Mesendoderm (in vitro differentiated cells): Measurements from ENCODE around the gene PAPOLB.

ENCODE experiments used
- DNase-seq: peaks from one replicate; pipeline ENCODE4 v3.0.0; 2013
- H2AK5ac ChIP-seq: 2 replicates; pipeline ENCODE4 v1.6.1; 2013; ENCODE audit warnings: low read length, inconsistent platforms
- H2BK120ac ChIP-seq: 2 replicates; pipeline ENCODE4 v1.6.1; 2013; ENCODE audit warnings: low read depth, mild to moderate bottlenecking, low read length, moderate library complexity, mixed read lengths
- H2BK15ac ChIP-seq: replicated peaks from 2 replicates; pipeline ENCODE4 v1.6.1; 2013; ENCODE audit warnings: low read depth, mild to moderate bottlenecking, moderate library complexity
- H2BK5ac ChIP-seq: 2 replicates; pipeline ENCODE4 v1.6.1; 2013; ENCODE audit warnings: low read length, inconsistent platforms
- H3K18ac ChIP-seq: 2 replicates; pipeline ENCODE4 v1.6.1; 2013; ENCODE audit warnings: mild to moderate bottlenecking, low read length, mixed read lengths
- H3K23ac ChIP-seq: one replicate; pipeline ENCODE4 v1.6.1; 2013; ENCODE audit warnings: low read length
- H3K27ac ChIP-seq: 2 replicates; pipeline ENCODE4 v1.5.1; 2013; ENCODE audit warnings: low read depth, mild to moderate bottlenecking, inconsistent platforms, low read length, moderate library complexity
- H3K27me3 ChIP-seq: 2 replicates; pipeline ENCODE4 v1.6.1; 2013; ENCODE audit warnings: low read length, control low read depth, mild to moderate bottlenecking, inconsistent platforms; ENCODE audit not compliant: insufficient read depth, poor library complexity
- H3K36me3 ChIP-seq: 2 replicates; pipeline ENCODE4 v1.6.1; 2013; ENCODE audit warnings: low read length, inconsistent platforms; ENCODE audit not compliant: control insufficient read depth, insufficient read depth
- H3K4ac ChIP-seq: one replicate; pipeline ENCODE4 v1.6.1; 2013; ENCODE audit warnings: low read depth, mild to moderate bottlenecking, low read length, moderate library complexity
- H3K4me1 ChIP-seq: 2 replicates; pipeline ENCODE4 v1.6.1; 2013; ENCODE audit warnings: low read depth, low read length, inconsistent platforms; ENCODE audit not compliant: control insufficient read depth
- H3K4me2 ChIP-seq: 2 replicates; pipeline ENCODE4 v1.6.1; 2013; ENCODE audit warnings: low read length
- H3K4me3 ChIP-seq: 2 replicates; pipeline ENCODE4 v1.5.1; 2013; ENCODE audit warnings: mild to moderate bottlenecking, low read length
- H3K56ac ChIP-seq: one replicate; pipeline ENCODE4 v1.6.1; 2013; ENCODE audit warnings: low read length
- H3K79me1 ChIP-seq: 2 replicates; pipeline ENCODE4 v1.6.1; 2013; ENCODE audit warnings: low read length, inconsistent platforms
- H3K79me2 ChIP-seq: 2 replicates; pipeline ENCODE4 v1.6.1; 2013; ENCODE audit warnings: mild to moderate bottlenecking, low read length; ENCODE audit not compliant: control insufficient read depth, insufficient read depth
- H3K9ac ChIP-seq: 2 replicates; pipeline ENCODE4 v1.6.1; 2013; ENCODE audit warnings: low read length, inconsistent platforms
- H4K5ac ChIP-seq: one replicate; pipeline ENCODE4 v1.6.1; 2013; ENCODE audit warnings: low read length
- H4K8ac ChIP-seq: one replicate; pipeline ENCODE4 v1.6.1; 2013; ENCODE audit warnings: low read depth, mild to moderate bottlenecking, control low read depth, low read length, moderate library complexity
- WGBS: extraction: QIAGEN DNeasy Blood & Tissue Kit; methylation state at CpG from one replicate; pipeline ENCODE4 v1.1.7; 2013; ENCODE audit warnings: low lambda C conversion rate, missing lambda C conversion rate; ENCODE audit not compliant: insufficient coverage; ENCODE audit errors: extremely low coverage; 5-methylcytosine and 5-hydroxymethylcytosine counted together

The PAPOLB gene

DNA sequence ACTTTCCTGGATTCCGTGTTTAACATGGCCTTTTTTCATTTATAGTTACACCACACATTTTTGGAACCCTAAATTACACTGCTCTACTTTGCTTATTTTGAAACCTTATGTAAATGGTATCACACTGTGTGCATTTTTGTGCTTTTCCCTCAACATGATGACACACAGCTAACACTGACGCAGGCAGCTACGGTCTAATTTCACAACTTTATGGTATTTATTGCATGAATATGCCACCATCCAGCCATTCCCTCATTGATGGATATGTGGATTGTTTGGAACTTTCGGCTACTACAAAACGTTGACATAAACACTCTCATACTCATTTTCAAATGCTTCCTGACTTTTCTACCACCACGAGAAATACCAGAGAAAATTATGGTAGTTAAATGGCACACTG, 6.9 kb downstream of the PAPOLB start:
- no peak overlapping the region for H3K56ac ChIP-seq
- no peak overlapping the region for H3K4me3 ChIP-seq
- H2BK120ac ChIP-seq = no peak overlapping the region
- no peak overlapping the region for H2BK5ac ChIP-seq
- H3K9ac ChIP-seq = no peak overlapping the region
- H3K4me1 ChIP-seq = no peaks in the 10 kb centered on the region
- no CpG with 5 or more reads among the region's 6 CpGs for WGBS
- no peak overlapping the region for H4K8ac ChIP-seq
- no peak overlapping the region for H2BK15ac ChIP-seq
- no peak for DNase-seq
- H3K79me1 ChIP-seq = no peaks in the 10 kb centered on the region
- H4K5ac ChIP-seq = no peak overlapping the region
- H3K36me3 ChIP-seq = no peaks in the 10 kb centered on the region
- no peaks in the 10 kb centered on the region for H3K27me3 ChIP-seq
- H2AK5ac ChIP-seq = no peak overlapping the region
- no peak overlapping the region for H3K4ac ChIP-seq
- H3K27ac ChIP-seq = no peak overlapping the region
- no peak overlapping the region for H3K23ac ChIP-seq
- H3K18ac ChIP-seq = no peak overlapping the region
- no peak overlapping the region for H3K4me2 ChIP-seq
- H3K79me2 ChIP-seq = no peaks in the 10 kb centered on the region

DNA sequence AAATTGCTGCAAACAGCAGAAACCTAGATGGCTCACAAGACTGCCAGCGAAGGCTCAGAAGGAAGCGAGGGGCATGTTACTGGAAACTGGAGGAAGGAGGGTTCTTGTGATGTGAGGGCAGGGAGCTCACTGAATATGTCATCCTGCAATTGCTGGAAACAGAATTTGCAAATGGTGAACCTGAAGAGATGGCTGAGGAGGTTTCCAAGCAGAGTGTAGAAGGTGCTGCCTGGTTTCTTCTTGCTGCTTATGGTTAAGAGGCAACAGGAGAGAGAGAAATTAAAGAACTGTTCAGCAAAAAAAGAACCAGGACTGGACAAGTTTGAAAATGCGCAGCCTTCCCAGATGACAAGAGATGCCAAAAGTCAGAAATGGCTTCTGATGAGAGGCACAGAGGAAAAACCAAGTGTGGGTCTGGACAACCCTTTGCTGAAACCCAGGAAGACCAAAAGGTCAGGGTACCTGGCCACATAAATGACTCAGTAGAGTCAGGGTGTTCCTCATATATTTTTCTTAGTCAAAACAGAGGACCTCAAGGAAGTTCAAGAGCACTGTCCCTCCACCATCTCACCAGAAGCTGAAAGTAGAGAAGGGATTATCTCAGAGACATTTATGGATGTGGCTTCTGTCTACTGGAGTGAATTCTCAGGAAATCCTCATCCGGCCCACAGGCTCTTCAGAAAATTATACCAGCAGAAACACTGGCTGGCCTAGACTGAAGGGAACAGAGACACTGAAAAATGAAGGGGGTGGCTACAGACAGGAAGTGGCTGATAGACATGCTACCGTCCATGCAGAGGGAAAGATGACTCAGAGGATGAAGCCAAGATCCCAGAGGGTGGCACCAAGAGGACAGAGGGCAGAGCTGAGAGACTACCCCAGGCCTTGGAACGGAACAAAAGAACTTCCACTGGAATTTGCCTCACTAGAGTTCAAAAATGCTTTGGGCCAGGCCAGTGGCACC, 10.1 kb downstream of the PAPOLB start:
- H4K8ac ChIP-seq = no peak overlapping the region
- H3K4ac ChIP-seq = no peak overlapping the region
- DNase-seq = no peak
- H3K36me3 ChIP-seq = no peaks in the 10 kb centered on the region
- no peak overlapping the region for H2AK5ac ChIP-seq
- no peaks in the 10 kb centered on the region for H3K27me3 ChIP-seq
- H3K79me1 ChIP-seq = no peaks in the 10 kb centered on the region
- H3K23ac ChIP-seq = no peak overlapping the region
- no peak overlapping the region for H2BK120ac ChIP-seq
- H3K4me2 ChIP-seq = no peak overlapping the region
- H3K56ac ChIP-seq = no peak overlapping the region
- H3K4me3 ChIP-seq = no peak overlapping the region
- H2BK5ac ChIP-seq = no peak overlapping the region
- H3K79me2 ChIP-seq = no peaks in the 10 kb centered on the region
- no peak overlapping the region for H3K27ac ChIP-seq
- WGBS = no CpG with 5 or more reads among the region's 6 CpGs
- H2BK15ac ChIP-seq = no peak overlapping the region
- H4K5ac ChIP-seq = no peak overlapping the region
- H3K4me1 ChIP-seq = no peaks in the 10 kb centered on the region
- H3K18ac ChIP-seq = no peak overlapping the region
- H3K9ac ChIP-seq = no peak overlapping the region

DNA sequence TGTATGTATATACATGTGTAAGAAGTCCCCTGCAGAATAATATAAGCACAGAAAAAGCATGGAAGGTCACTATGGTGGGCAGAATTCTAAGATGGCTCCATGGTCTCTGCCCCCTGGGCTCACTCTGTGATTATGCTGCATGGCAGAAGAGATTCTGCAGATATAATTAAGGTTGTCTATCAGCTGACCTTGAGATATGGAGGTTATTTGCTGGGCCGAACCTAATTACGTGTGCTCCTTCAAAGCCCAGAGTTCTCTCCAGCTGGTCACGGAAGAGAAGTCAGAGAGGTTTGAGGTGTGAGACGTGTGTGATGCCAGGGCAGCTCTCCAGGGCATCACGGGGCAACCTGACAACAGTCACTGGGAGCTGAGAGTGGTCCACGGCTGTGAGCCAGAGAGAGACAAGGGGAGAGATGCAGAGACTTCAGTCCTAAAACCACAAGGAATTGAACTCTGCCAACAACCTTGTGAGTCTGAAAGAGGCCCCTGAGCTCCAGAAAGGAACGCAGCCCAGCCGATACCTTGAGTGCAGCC, 11.5 kb downstream of the PAPOLB start:
- Histone ChIP-seq H3K79me2 (no peaks in the 10 kb centered on the region), H3K18ac (no peak overlapping the region), H3K79me1 (no peaks in the 10 kb centered on the region), H2BK5ac (no peak overlapping the region), H3K23ac (no peak overlapping the region), H3K4me3 (no peak overlapping the region), H3K27me3 (no peaks in the 10 kb centered on the region), H2BK120ac (no peak overlapping the region), H3K9ac (no peak overlapping the region), H4K5ac (no peak overlapping the region), H2BK15ac (no peak overlapping the region), H3K27ac (no peak overlapping the region), H3K4me2 (no peak overlapping the region), H3K4ac (no peak overlapping the region), H4K8ac (no peak overlapping the region), H2AK5ac (no peak overlapping the region), H3K36me3 (no peaks in the 10 kb centered on the region), H3K56ac (no peak overlapping the region), H3K4me1 (no peaks in the 10 kb centered on the region)
- no CpG with 5 or more reads among the region's 8 CpGs for WGBS
- no peak for DNase-seq

DNA sequence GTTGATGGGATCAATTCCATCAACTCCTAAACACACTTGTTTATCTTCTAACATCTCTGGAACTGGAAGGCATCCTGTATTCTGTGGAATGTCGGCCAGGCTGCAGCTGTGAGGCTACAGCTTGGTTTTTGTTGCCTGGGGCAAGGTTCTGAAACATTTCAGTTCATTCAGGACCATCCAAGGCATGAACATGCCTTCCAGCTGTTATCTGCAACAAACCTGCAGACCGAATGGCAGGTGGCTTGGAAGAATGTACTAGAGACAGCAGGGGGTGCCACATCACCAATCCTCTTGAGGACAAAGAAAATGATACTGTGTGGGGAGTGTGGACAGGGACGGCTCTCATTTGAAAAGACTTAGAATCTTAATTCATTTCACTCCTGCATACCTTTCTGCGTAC, 12.4 kb downstream of the PAPOLB start:
- Histone ChIP-seq H2AK5ac (no peak overlapping the region), H3K79me1 (no peaks in the 10 kb centered on the region), H3K27ac (no peak overlapping the region)

DNA sequence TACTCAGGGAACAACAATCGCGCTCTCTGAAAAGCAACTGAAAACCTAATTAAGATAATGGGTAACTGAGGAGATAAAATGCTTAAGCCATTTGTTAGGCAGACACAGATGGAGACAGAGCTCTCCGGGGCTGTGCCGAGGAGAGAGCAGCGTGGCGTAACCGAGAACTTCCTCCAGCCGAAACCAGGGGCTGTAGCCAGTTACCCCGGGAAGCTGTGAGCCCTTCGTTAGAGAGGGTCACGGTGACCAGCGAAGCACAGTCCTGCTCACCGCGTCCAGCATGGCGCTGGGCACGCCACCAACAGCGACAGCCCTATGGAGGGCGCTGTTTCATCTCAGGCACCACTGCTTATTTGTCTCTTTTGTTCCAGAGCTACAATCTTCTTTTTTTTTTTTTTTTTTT, 16.1 kb downstream of the PAPOLB start:
- peak; percentile 88 for DNase-seq
- no peak overlapping the region for H2BK5ac ChIP-seq
- H2AK5ac ChIP-seq = no peak overlapping the region
- H3K4me1 ChIP-seq = no peaks in the 10 kb centered on the region
- no peaks in the 10 kb centered on the region for H3K27me3 ChIP-seq
- no peak overlapping the region for H4K8ac ChIP-seq
- H3K36me3 ChIP-seq = no peaks in the 10 kb centered on the region
- H3K79me2 ChIP-seq = no peaks in the 10 kb centered on the region
- H3K4me2 ChIP-seq = no peak overlapping the region
- no peak overlapping the region for H2BK120ac ChIP-seq
- H3K27ac ChIP-seq = peak overlapping the region; percentile 66
- H3K18ac ChIP-seq = no peak overlapping the region
- H2BK15ac ChIP-seq = no peak overlapping the region
- no peak overlapping the region for H3K23ac ChIP-seq
- H3K4ac ChIP-seq = no peak overlapping the region
- WGBS = no CpG with 5 or more reads among the region's 18 CpGs
- H3K9ac ChIP-seq = peak overlapping the region; percentile 23
- H3K79me1 ChIP-seq = no peaks in the 10 kb centered on the region
- peak overlapping the region; percentile 75 for H3K56ac ChIP-seq
- no peak overlapping the region for H3K4me3 ChIP-seq
- H4K5ac ChIP-seq = no peak overlapping the region

More for the DNA sequence above, 12.4 kb downstream of the PAPOLB start:
- H3K23ac ChIP-seq = no peak overlapping the region
- H3K56ac ChIP-seq = no peak overlapping the region
- H3K4me1 ChIP-seq = no peaks in the 10 kb centered on the region
- no peaks in the 10 kb centered on the region for H3K27me3 ChIP-seq
- no CpG with 5 or more reads among the region's 4 CpGs for whole genome bisulfite sequencing
- no peak overlapping the region for H2BK120ac ChIP-seq
- H3K36me3 ChIP-seq = no peaks in the 10 kb centered on the region
- no peak overlapping the region for H2BK15ac ChIP-seq
- H3K4me2 ChIP-seq = no peak overlapping the region
- H3K18ac ChIP-seq = no peak overlapping the region
- no peak overlapping the region for H3K4me3 ChIP-seq
- H4K5ac ChIP-seq = no peak overlapping the region
- H4K8ac ChIP-seq = no peak overlapping the region
- no peak overlapping the region for H3K9ac ChIP-seq
- DNase-seq = peak; percentile 54
- H3K79me2 ChIP-seq = no peaks in the 10 kb centered on the region
- no peak overlapping the region for H3K4ac ChIP-seq
- H2BK5ac ChIP-seq = no peak overlapping the region
